ENCODE measurements around the gene KLK3. TPM values are rescaled to one million over a fixed set of nuclear protein-coding genes. Genes with fewer than 3 reads are reported as not detected.
"Not testable (repeated sequence)": the region's sequence is repeated elsewhere in the genome, so short reads cannot be mapped to it uniquely, and the experiment has no call there.

Gene KLK3
- total RNA-seq, 1 experiment from 2014 or later, result not detected

DNA sequence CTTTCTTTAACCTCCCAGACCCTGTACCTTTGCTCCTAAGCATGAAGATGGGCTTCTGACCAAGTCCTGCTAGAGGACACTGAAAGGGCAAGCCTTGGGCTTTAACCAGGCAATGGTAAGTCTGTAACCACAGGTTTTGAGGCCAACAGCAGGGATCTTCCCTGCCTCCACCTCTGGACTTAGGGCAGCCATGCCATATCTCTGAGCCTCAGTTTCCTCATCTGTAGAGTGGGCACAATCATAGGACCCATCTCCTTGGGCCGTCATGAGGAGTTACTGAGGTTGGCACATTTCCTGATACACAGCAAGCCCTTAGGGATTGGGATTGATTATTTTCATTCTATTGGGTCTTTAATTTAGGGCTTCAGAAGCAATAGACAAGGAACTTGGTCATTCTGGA, 45.9 kb upstream of the KLK3 start:
- no peak overlapping the region for H3K9ac ChIP-seq (ENCODE audit: low read length)
- intact Hi-C loops (cut with micrococcal nuclease), result no loop called here
- ChIA-PET RAD21 (ENCODE audit: low non-redundant PET in 1 of 2, low total read pairs in 2 of 2, uncharacterized antibody in 2 of 2, unreplicated experiment in 2 of 2) (no interaction called here), CTCF (no interaction called here), POLR2A (no interaction called here)
- H3K79me2 ChIP-seq (ENCODE audit: insufficient read depth, low read length), result peaks cover 6% of the 10 kb centered on the region
- no TSS peak for BruUV-seq (replicated peaks)
- no peak overlapping the region for H3K4me3 ChIP-seq (replicated peaks in 1 of 2; ENCODE audit: low read depth in 1 of 2, low read length in 2 of 2)
- no peak overlapping the region for H2AFZ ChIP-seq (ENCODE audit: low read depth, low read length, poor library complexity, severe bottlenecking)
- peaks cover 0 to 9% of the 10 kb centered on the region in 2 experiments; a peak in 2 of 4 replicates for H3K4me1 ChIP-seq (ENCODE audit: control insufficient read depth in 1 of 2, insufficient read depth in 2 of 2, low read length in 2 of 2)
- H3K36me3 ChIP-seq (ENCODE audit: control insufficient read depth in 1 of 2, insufficient read depth in 2 of 2, low read length in 2 of 2), result no peaks in the 10 kb centered on the region
- no peak for ATAC-seq
- no peaks in the 10 kb centered on the region for H3K9me3 ChIP-seq (ENCODE audit: control insufficient read depth in 1 of 2, insufficient read depth in 1 of 2, low read depth in 1 of 2, low read length in 2 of 2)
- no peak for DNase-seq (ENCODE audit: low read depth, low spot score)
- no peaks in the 10 kb centered on the region for H3K9me2 ChIP-seq (ENCODE audit: insufficient read depth)
- H3K27ac ChIP-seq (ENCODE audit: low read depth, low read length), result no peak overlapping the region
- no peak overlapping the region for H3K4me2 ChIP-seq (ENCODE audit: low read length)
- H3K27me3 ChIP-seq (ENCODE audit: insufficient read depth, low read length), result no peaks in the 10 kb centered on the region
- no peak for TF ChIP-seq FOSL1 (IDR thresholded peaks at IDR 0.05; ENCODE audit: low read depth)
- no peak for TF ChIP-seq SRF (IDR thresholded peaks at IDR 0.05; ENCODE audit: low read depth)
- TF ChIP-seq, protein P1, sequence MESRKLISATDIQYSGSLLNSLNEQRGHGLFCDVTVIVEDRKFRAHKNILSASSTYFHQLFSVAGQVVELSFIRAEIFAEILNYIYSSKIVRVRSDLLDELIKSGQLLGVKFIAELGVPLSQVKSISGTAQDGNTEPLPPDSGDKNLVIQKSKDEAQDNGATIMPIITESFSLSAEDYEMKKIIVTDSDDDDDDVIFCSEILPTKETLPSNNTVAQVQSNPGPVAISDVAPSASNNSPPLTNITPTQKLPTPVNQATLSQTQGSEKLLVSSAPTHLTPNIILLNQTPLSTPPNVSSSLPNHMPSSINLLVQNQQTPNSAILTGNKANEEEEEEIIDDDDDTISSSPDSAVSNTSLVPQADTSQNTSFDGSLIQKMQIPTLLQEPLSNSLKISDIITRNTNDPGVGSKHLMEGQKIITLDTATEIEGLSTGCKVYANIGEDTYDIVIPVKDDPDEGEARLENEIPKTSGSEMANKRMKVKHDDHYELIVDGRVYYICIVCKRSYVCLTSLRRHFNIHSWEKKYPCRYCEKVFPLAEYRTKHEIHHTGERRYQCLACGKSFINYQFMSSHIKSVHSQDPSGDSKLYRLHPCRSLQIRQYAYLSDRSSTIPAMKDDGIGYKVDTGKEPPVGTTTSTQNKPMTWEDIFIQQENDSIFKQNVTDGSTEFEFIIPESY (IDR thresholded peaks at IDR 0.05; ENCODE audit: extremely low read depth, insufficient replicate concordance, low read length), result no peak
- no peak for TF ChIP-seq ELF1 (IDR thresholded peaks at IDR 0.05; ENCODE audit: borderline replicate concordance, low read depth)
- TF ChIP-seq, protein P2, sequence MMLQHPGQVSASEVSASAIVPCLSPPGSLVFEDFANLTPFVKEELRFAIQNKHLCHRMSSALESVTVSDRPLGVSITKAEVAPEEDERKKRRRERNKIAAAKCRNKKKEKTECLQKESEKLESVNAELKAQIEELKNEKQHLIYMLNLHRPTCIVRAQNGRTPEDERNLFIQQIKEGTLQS (IDR thresholded peaks at IDR 0.05), result no peak
- TF ChIP-seq EGR1 (IDR thresholded peaks at IDR 0.05; ENCODE audit: low read depth), result no peak
- TF ChIP-seq EZH2 (IDR thresholded peaks at IDR 0.05), result no peak
- no peak for TF ChIP-seq CBX3 (IDR thresholded peaks at IDR 0.05; ENCODE audit: low read depth)
- no peak for TF ChIP-seq SIN3A (IDR thresholded peaks at IDR 0.05; ENCODE audit: low read depth)
- no peak for TF ChIP-seq TCF7L2 (IDR thresholded peaks at IDR 0.05; ENCODE audit: borderline replicate concordance, extremely low read depth, insufficient read depth, insufficient read length)
- TF ChIP-seq EZH2phosphoT487 (IDR thresholded peaks at IDR 0.05; ENCODE audit: borderline replicate concordance), result no peak
- TF ChIP-seq POLR2A (IDR thresholded peaks at IDR 0.05; ENCODE audit: borderline replicate concordance, extremely low read depth, insufficient read depth, insufficient read length), result no peak
- TF ChIP-seq RAD21 (IDR thresholded peaks at IDR 0.05; ENCODE audit: low read depth), result no peak
- no peak for TF ChIP-seq JUND (IDR thresholded peaks at IDR 0.05)
- no peak for TF ChIP-seq ZFX (IDR thresholded peaks at IDR 0.05)
- no peak for TF ChIP-seq SP1 (IDR thresholded peaks at IDR 0.05; ENCODE audit: low read depth)
- 0 out of 2 replicates have a peak, but pooled peaks cover under 1% of the 10 kb centered on the region for H4K20me1 ChIP-seq (ENCODE audit: insufficient read depth)

DNA sequence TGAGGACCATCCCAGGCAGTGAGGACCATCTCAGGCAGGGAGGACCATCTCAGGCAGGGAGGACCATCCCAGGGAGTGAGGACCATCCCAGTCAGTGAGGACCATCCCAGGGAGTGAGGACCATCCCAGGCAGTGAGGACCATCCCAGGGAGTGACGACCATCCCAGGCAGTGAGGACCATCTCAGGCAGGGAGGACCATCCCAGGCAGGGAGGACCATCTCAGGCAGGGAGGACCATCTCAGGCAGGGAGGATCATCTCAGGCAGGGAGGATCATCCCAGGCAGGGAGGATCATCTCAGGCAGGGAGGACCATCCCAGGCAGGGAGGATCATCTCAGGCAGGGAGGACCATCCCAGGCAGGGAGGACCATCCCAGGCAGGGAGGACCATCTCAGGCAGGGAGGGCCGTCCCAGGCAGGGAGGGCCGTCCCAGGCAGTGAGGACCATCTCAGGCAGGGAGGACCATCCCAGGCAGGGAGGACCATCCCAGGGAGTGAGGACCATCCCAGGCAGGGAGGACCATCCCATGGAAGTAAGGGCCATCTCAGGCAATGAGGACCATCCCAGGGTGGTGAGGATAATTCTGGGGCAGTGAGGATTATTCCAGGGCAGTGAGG, 43.0 kb upstream of the KLK3 start:
- RAD21 ChIA-PET (ENCODE audit: low non-redundant PET in 1 of 2, low total read pairs in 2 of 2, uncharacterized antibody in 2 of 2, unreplicated experiment in 2 of 2); H3K27ac ChIP-seq (ENCODE audit: low read depth, low read length); H3K27me3 ChIP-seq (ENCODE audit: insufficient read depth, low read length); H3K4me3 ChIP-seq (replicated peaks in 1 of 2; ENCODE audit: low read depth in 1 of 2, low read length in 2 of 2); CTCF ChIA-PET; H3K9me3 ChIP-seq (ENCODE audit: control insufficient read depth in 1 of 2, insufficient read depth in 1 of 2, low read depth in 1 of 2, low read length in 2 of 2); H4K20me1 ChIP-seq (ENCODE audit: insufficient read depth); H3K4me1 ChIP-seq (ENCODE audit: control insufficient read depth in 1 of 2, insufficient read depth in 2 of 2, low read length in 2 of 2); H3K36me3 ChIP-seq (ENCODE audit: control insufficient read depth in 1 of 2, insufficient read depth in 2 of 2, low read length in 2 of 2); ATAC-seq; DNase-seq (ENCODE audit: low read depth, low spot score); H3K4me2 ChIP-seq (ENCODE audit: low read length); BruUV-seq (replicated peaks); intact Hi-C loops (cut with micrococcal nuclease); H3K9ac ChIP-seq (ENCODE audit: low read length); H3K79me2 ChIP-seq (ENCODE audit: insufficient read depth, low read length); H2AFZ ChIP-seq (ENCODE audit: low read depth, low read length, poor library complexity, severe bottlenecking); POLR2A ChIA-PET; H3K9me2 ChIP-seq (ENCODE audit: insufficient read depth): not testable (repeated sequence)
